Measurements from ENCODE around the gene NUB1.

The NUB1 gene

GRCh38 chr7:151400626-151401315, 59.2 kb downstream of the NUB1 start:
- Histone ChIP-seq H3K36me3 (ENCODE audit: insufficient read depth, low read length) (no peaks in the 10 kb centered on the region), H3K9me2 (ENCODE audit: low read depth, low read length) (no peaks in the 10 kb centered on the region), H3F3A (ENCODE audit: insufficient read depth, low read length) (no peaks in the 10 kb centered on the region), H2AFZ (ENCODE audit: low read length) (no peak overlapping the region), H3K4me2 (ENCODE audit: low read length) (peak overlapping the region; percentile 56), H3K4me3 (ENCODE audit: low read depth, low read length, poor library complexity, severe bottlenecking) (peak overlapping the region; percentile 39), H3K27ac (ENCODE audit: low read depth, low read length, poor library complexity, severe bottlenecking) (peak overlapping the region; percentile 72), H3K9me3 (ENCODE audit: low read length) (no peaks in the 10 kb centered on the region), H3K4me1 (ENCODE audit: insufficient read depth, low read length, severe bottlenecking) (peaks cover 69% of the 10 kb centered on the region), H4K20me1 (ENCODE audit: insufficient read depth, low read length) (no peaks in the 10 kb centered on the region), H3K79me2 (ENCODE audit: insufficient read depth, low read length) (no peaks in the 10 kb centered on the region), H3K9ac (ENCODE audit: low read length) (peak overlapping the region; percentile 10; the same call in 1 of the 2 replicates), H3K27me3 (ENCODE audit: insufficient read depth, low read length) (no peaks in the 10 kb centered on the region)
- TF ChIP-seq EZH2 (IDR thresholded peaks at IDR 0.05; ENCODE audit: borderline replicate concordance, low read length), result no peak
- TF ChIP-seq CTCF (IDR thresholded peaks at IDR 0.05; ENCODE audit: low read length), result peak; percentile 12; the same call in 1 of the 2 replicates

GRCh38 chr7:151402029-151402835, 60.6 kb downstream of the NUB1 start:
- Histone ChIP-seq H3K9me3 (ENCODE audit: low read length) (no peaks in the 10 kb centered on the region), H3K9ac (ENCODE audit: low read length) (no peak overlapping the region), H3K27ac (ENCODE audit: low read depth, low read length, poor library complexity, severe bottlenecking) (no peak overlapping the region), H3F3A (ENCODE audit: insufficient read depth, low read length) (no peaks in the 10 kb centered on the region), H4K20me1 (ENCODE audit: insufficient read depth, low read length) (no peaks in the 10 kb centered on the region), H2AFZ (ENCODE audit: low read length) (no peak overlapping the region), H3K9me2 (ENCODE audit: low read depth, low read length) (no peaks in the 10 kb centered on the region), H3K27me3 (ENCODE audit: insufficient read depth, low read length) (no peaks in the 10 kb centered on the region), H3K79me2 (ENCODE audit: insufficient read depth, low read length) (no peaks in the 10 kb centered on the region), H3K36me3 (ENCODE audit: insufficient read depth, low read length) (no peaks in the 10 kb centered on the region), H3K4me1 (ENCODE audit: insufficient read depth, low read length, severe bottlenecking) (peaks cover 68% of the 10 kb centered on the region), H3K4me2 (ENCODE audit: low read length) (no peak overlapping the region), H3K4me3 (ENCODE audit: low read depth, low read length, poor library complexity, severe bottlenecking) (no peak overlapping the region)
- no peak for TF ChIP-seq EZH2 (IDR thresholded peaks at IDR 0.05; ENCODE audit: borderline replicate concordance, low read length)
- TF ChIP-seq CTCF (IDR thresholded peaks at IDR 0.05; ENCODE audit: low read length), result no peak

DNA sequence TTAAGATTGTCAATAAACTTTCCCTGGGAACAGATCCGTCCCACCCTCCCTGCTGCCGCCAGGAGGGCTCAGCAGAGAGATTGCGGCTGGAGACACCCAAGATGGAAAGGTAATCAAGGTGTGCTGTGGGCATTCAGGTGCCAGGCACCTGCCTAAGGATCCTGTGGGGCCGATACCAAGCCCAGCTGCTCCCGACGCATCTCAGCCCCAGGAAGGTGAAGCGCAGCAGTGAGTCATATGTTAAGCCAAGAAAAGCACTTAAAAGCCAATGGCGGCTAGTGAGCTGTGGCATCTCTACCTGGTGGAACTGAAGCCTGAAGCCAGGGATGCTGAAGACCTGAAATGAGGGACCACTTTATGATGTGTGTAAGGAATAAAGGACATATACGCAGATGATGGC, 62.2 kb downstream of the NUB1 start:
- Histone ChIP-seq H3K27ac (ENCODE audit: low read depth, low read length, poor library complexity, severe bottlenecking) (no peak overlapping the region), H3K4me3 (ENCODE audit: low read depth, low read length, poor library complexity, severe bottlenecking) (no peak overlapping the region), H3K36me3 (ENCODE audit: insufficient read depth, low read length) (no peaks in the 10 kb centered on the region), H3K9ac (ENCODE audit: low read length) (no peak overlapping the region), H3K27me3 (ENCODE audit: insufficient read depth, low read length) (no peaks in the 10 kb centered on the region), H3K4me2 (ENCODE audit: low read length) (peak overlapping the region; percentile 3; the same call in 1 of the 2 replicates), H3K9me2 (ENCODE audit: low read depth, low read length) (no peaks in the 10 kb centered on the region), H4K20me1 (ENCODE audit: insufficient read depth, low read length) (no peaks in the 10 kb centered on the region), H3K4me1 (ENCODE audit: insufficient read depth, low read length, severe bottlenecking) (peaks cover 59% of the 10 kb centered on the region), H2AFZ (ENCODE audit: low read length) (no peak overlapping the region), H3K9me3 (ENCODE audit: low read length) (no peaks in the 10 kb centered on the region), H3F3A (ENCODE audit: insufficient read depth, low read length) (no peaks in the 10 kb centered on the region), H3K79me2 (ENCODE audit: insufficient read depth, low read length) (no peaks in the 10 kb centered on the region)
- TF ChIP-seq CTCF (IDR thresholded peaks at IDR 0.05; ENCODE audit: low read length) (no peak), EZH2 (IDR thresholded peaks at IDR 0.05; ENCODE audit: borderline replicate concordance, low read length) (no peak)
